ENCODE results near the gene GET4.
"Not testable (repeated sequence)": the region's sequence is repeated elsewhere in the genome, so short reads cannot be mapped to it uniquely, and the experiment has no call there.

GET4 gene

GRCh38 chr7:923108-924041 is 47.0 kb downstream of the GET4 start:
- in situ Hi-C loops (cut with HindIII; ENCODE audit: low sequenced_read_pairs): no loop called here

- in situ Hi-C loops (cut with HindIII; ENCODE audit: low sequenced_read_pairs): not testable (repeated sequence)
Measured at GRCh38 chr7:924042-924441, 47.7 kb downstream of the GET4 start.

GRCh38 chr7:924541-925231 is 48.3 kb downstream of the GET4 start:
- in situ Hi-C loops (cut with HindIII; ENCODE audit: low sequenced_read_pairs): no loop called here

GRCh38 chr7:925601-926000 is 49.2 kb downstream of the GET4 start:
- in situ Hi-C loops (cut with HindIII; ENCODE audit: low sequenced_read_pairs): no loop called here

GRCh38 chr7:926061-927030 is 50.0 kb downstream of the GET4 start:
- in situ Hi-C loops (cut with HindIII; ENCODE audit: low sequenced_read_pairs): no loop called here

- in situ Hi-C loops (cut with HindIII; ENCODE audit: low sequenced_read_pairs): no loop called here
Measured at GRCh38 chr7:927031-927671, 50.8 kb downstream of the GET4 start.

- in situ Hi-C loops (cut with HindIII; ENCODE audit: low sequenced_read_pairs): no loop called here
Measured at GRCh38 chr7:929311-929711, 53.0 kb downstream of the GET4 start.

- in situ Hi-C loops (cut with HindIII; ENCODE audit: low sequenced_read_pairs): no loop called here
Measured at GRCh38 chr7:930975-931758, 54.8 kb downstream of the GET4 start.

- in situ Hi-C loops (cut with HindIII; ENCODE audit: low sequenced_read_pairs): no loop called here
Measured at GRCh38 chr7:931871-932650, 55.7 kb downstream of the GET4 start.

- in situ Hi-C loops (cut with HindIII; ENCODE audit: low sequenced_read_pairs): no loop called here
Measured at GRCh38 chr7:932651-932975, 56.3 kb downstream of the GET4 start.

- in situ Hi-C loops (cut with HindIII; ENCODE audit: low sequenced_read_pairs): no loop called here
Measured at GRCh38 chr7:934469-935163, 58.3 kb downstream of the GET4 start.

- in situ Hi-C loops (cut with HindIII; ENCODE audit: low sequenced_read_pairs): no loop called here
Measured at GRCh38 chr7:935164-935873, 59.0 kb downstream of the GET4 start.

- in situ Hi-C loops (cut with HindIII; ENCODE audit: low sequenced_read_pairs): no loop called here
Measured at GRCh38 chr7:935874-936385, 59.6 kb downstream of the GET4 start.

GRCh38 chr7:936386-937054 is 60.2 kb downstream of the GET4 start:
- in situ Hi-C loops (cut with HindIII; ENCODE audit: low sequenced_read_pairs): no loop called here

GRCh38 chr7:937856-938484 is 61.6 kb downstream of the GET4 start:
- in situ Hi-C loops (cut with HindIII; ENCODE audit: low sequenced_read_pairs): no loop called here

GRCh38 chr7:938546-939185 is 62.3 kb downstream of the GET4 start:
- in situ Hi-C loops (cut with HindIII; ENCODE audit: low sequenced_read_pairs): no loop called here

Data from endothelial cell of hepatic sinusoid (primary cell).